GM12875 (cell line): ENCODE results near the gene TOP2B.
A peak's percentile ranks its signal among the peaks of the same experiment; 100 is the strongest.

Experiments used
- H3K4me3 ChIP-seq: one replicate; pipeline ENCODE4 v1.5.1; 2011; ENCODE audit warnings: low read depth, low read length, control low read depth
- CTCF ChIP-seq: IDR thresholded peaks from 2 replicates; pipeline ENCODE4 v1.5.1; 2011; ENCODE audit warnings: low read depth, mild to moderate bottlenecking, control low read depth, inconsistent platforms, low read length, moderate library complexity, borderline replicate concordance; ENCODE audit not compliant: insufficient read depth

The TOP2B gene

GRCh38 chr3:25576831-25577454 lies 87.8 kb downstream of the TOP2B start:
- peak; percentile 38; the same call in 1 of the 2 replicates for TF ChIP-seq CTCF
- no peak overlapping the region for H3K4me3 ChIP-seq

GRCh38 chr3:25576146-25576545 lies 88.6 kb downstream of the TOP2B start:
- no peak overlapping the region for H3K4me3 ChIP-seq
- TF ChIP-seq CTCF: no peak

- TF ChIP-seq CTCF: no peak
Measured at GRCh38 chr3:25575001-25575400, 89.7 kb downstream of the TOP2B start.

GRCh38 chr3:25574172-25574765 lies 90.4 kb downstream of the TOP2B start:
- TF ChIP-seq CTCF: no peak
- no peak overlapping the region for H3K4me3 ChIP-seq

More at GRCh38 chr3:25575001-25575400, 89.7 kb downstream of the TOP2B start:
- no peak overlapping the region for H3K4me3 ChIP-seq

GRCh38 chr3:25573386-25574171 lies 91.1 kb downstream of the TOP2B start:
- TF ChIP-seq CTCF: no peak
- H3K4me3 ChIP-seq: no peak overlapping the region

- TF ChIP-seq CTCF: no peak
- H3K4me3 ChIP-seq: no peak overlapping the region
Measured at GRCh38 chr3:25572919-25573385, 91.8 kb downstream of the TOP2B start.
